Measurements from ENCODE around the gene PSRC1. TPM values are rescaled to one million over a fixed set of nuclear protein-coding genes. Genes with fewer than 3 reads are reported as not detected.

The PSRC1 gene
- total RNA-seq, 5 donors from 2014 or later (not counting 1 experiment from before 2014, with no cell fraction given): 0.35 to 1.6 (median 0.72) TPM

- WGBS (ENCODE audit: insufficient coverage): 71% methylated on average over 20 of the region's 30 CpGs
Observed at GRCh38 chr1:109273570-109274288, 9.2 kb downstream of the PSRC1 start.

GRCh38 chr1:109272831-109273547 is 10.0 kb downstream of the PSRC1 start:
- no peak for DNase-seq
- peaks cover 0 to 5% of the 10 kb centered on the region in 2 experiments for H3K4me1 ChIP-seq (ENCODE audit: control insufficient read depth in 1 of 2, extremely low read depth in 1 of 2, insufficient read depth in 2 of 2, low read length in 2 of 2)
- H3K27me3 Mint-ChIP-seq: peaks cover 0 to 3% of the 10 kb centered on the region in 2 donors
- H3K36me3 ChIP-seq (ENCODE audit: control insufficient read depth in 2 of 2, extremely low read depth in 1 of 2, insufficient read depth in 1 of 2, low read length in 1 of 2): peaks cover 0 to 10% of the 10 kb centered on the region in 2 donors
- H3K27ac ChIP-seq (ENCODE audit: low read length): no peak overlapping the region
- H3K4me1 Mint-ChIP-seq: peaks cover 4 to 6% (median 5%) of the 10 kb centered on the region in 3 donors
- peaks cover 0 to 7% of the 10 kb centered on the region in 2 experiments for H3K27me3 ChIP-seq (replicated peaks in 1 of 2; ENCODE audit: control insufficient read depth in 2 of 2, extremely low read depth in 1 of 2, insufficient read depth in 2 of 2, low read length in 1 of 2)
- H3K27ac Mint-ChIP-seq: no peak overlapping the region
- CTCF ChIA-PET: interaction anchor here in 1 of 2 donors (0.5 kb wide), 1 partner anchor 155 kb away, joined by 4 read pairs; no protein-coding TSS in a partner anchor
- no peaks in the 10 kb centered on the region for H3K9me3 ChIP-seq
- no peak overlapping the region for H3K4me3 Mint-ChIP-seq
- no peak overlapping the region for H3K4me3 ChIP-seq (ENCODE audit: control insufficient read depth in 1 of 2, extremely low read depth in 1 of 2, low read length in 1 of 2)
- no peaks in the 10 kb centered on the region for H3K9me3 Mint-ChIP-seq
- ATAC-seq (replicated peaks in 1 of 4): no peak
- WGBS (ENCODE audit: insufficient coverage): 90% methylated on average over 12 of the region's 16 CpGs
- POLR2A ChIA-PET: no interaction called here
- H3K36me3 Mint-ChIP-seq: peaks cover 2% of the 10 kb centered on the region

More at GRCh38 chr1:109273570-109274288, 9.2 kb downstream of the PSRC1 start:
- no peaks in the 10 kb centered on the region for H3K9me3 ChIP-seq
- Mint-ChIP-seq H3K27ac (no peak overlapping the region), H3K27me3 (peaks cover 0 to 3% of the 10 kb centered on the region in 2 donors), H3K4me1 (peaks cover 4 to 6% (median 5%) of the 10 kb centered on the region in 3 donors), H3K4me3 (peak overlapping the region in 1 of 3 donors; percentile 22), H3K9me3 (no peaks in the 10 kb centered on the region), H3K36me3 (no peaks in the 10 kb centered on the region)
- ChIA-PET CTCF (no interaction called here), POLR2A (no interaction called here)
- peaks cover 0 to 5% of the 10 kb centered on the region in 2 experiments for H3K4me1 ChIP-seq (ENCODE audit: control insufficient read depth in 1 of 2, extremely low read depth in 1 of 2, insufficient read depth in 2 of 2, low read length in 2 of 2)
- no peak for ATAC-seq (replicated peaks in 1 of 4)
- DNase-seq: no peak
- H3K4me3 ChIP-seq (ENCODE audit: control insufficient read depth in 1 of 2, extremely low read depth in 1 of 2, low read length in 1 of 2): no peak overlapping the region
- no peak overlapping the region for H3K27ac ChIP-seq (ENCODE audit: low read length)
- H3K36me3 ChIP-seq (ENCODE audit: control insufficient read depth in 2 of 2, extremely low read depth in 1 of 2, insufficient read depth in 1 of 2, low read length in 1 of 2): peaks cover 0 to 6% of the 10 kb centered on the region in 2 donors
- H3K27me3 ChIP-seq (replicated peaks in 1 of 2; ENCODE audit: control insufficient read depth in 2 of 2, extremely low read depth in 1 of 2, insufficient read depth in 2 of 2, low read length in 1 of 2): peaks cover 0 to 7% of the 10 kb centered on the region in 2 experiments

- H3K4me1 Mint-ChIP-seq: peaks cover 2 to 5% (median 3%) of the 10 kb centered on the region in 3 donors
- DNase-seq: no peak
- H3K27me3 ChIP-seq (replicated peaks in 1 of 2; ENCODE audit: control insufficient read depth in 2 of 2, extremely low read depth in 1 of 2, insufficient read depth in 2 of 2, low read length in 1 of 2): peaks cover 0 to 7% of the 10 kb centered on the region in 2 experiments
Observed at GRCh38 chr1:109272021-109272799, 10.7 kb downstream of the PSRC1 start.

GRCh38 chr1:109271458-109271857 is 11.5 kb downstream of the PSRC1 start:
- ATAC-seq (replicated peaks in 1 of 4): no peak
- ChIA-PET CTCF (no interaction called here), POLR2A (no interaction called here)
- Mint-ChIP-seq H3K9me3 (no peaks in the 10 kb centered on the region), H3K27ac (no peak overlapping the region), H3K4me3 (no peak overlapping the region), H3K36me3 (peaks cover 2% of the 10 kb centered on the region), H3K4me1 (peaks cover 0 to 3% (median 0%) of the 10 kb centered on the region in 3 donors), H3K27me3 (peaks cover 0 to 3% of the 10 kb centered on the region in 2 donors)
- Histone ChIP-seq H3K4me3 (ENCODE audit: control insufficient read depth in 1 of 2, extremely low read depth in 1 of 2, low read length in 1 of 2) (no peak overlapping the region), H3K27ac (ENCODE audit: low read length) (no peak overlapping the region), H3K9me3 (no peaks in the 10 kb centered on the region), H3K36me3 (ENCODE audit: control insufficient read depth in 2 of 2, extremely low read depth in 1 of 2, insufficient read depth in 1 of 2, low read length in 1 of 2) (peaks cover 0 to 10% of the 10 kb centered on the region in 2 donors), H3K4me1 (ENCODE audit: control insufficient read depth in 1 of 2, extremely low read depth in 1 of 2, insufficient read depth in 2 of 2, low read length in 2 of 2) (no peaks in the 10 kb centered on the region), H3K27me3 (replicated peaks in 1 of 2; ENCODE audit: control insufficient read depth in 2 of 2, extremely low read depth in 1 of 2, insufficient read depth in 2 of 2, low read length in 1 of 2) (peaks cover 0 to 7% of the 10 kb centered on the region in 2 experiments)
- DNase-seq: no peak
- 74% methylated on average over 3 of the region's 6 CpGs for WGBS (ENCODE audit: insufficient coverage)

More at GRCh38 chr1:109272021-109272799, 10.7 kb downstream of the PSRC1 start:
- Mint-ChIP-seq H3K36me3 (peaks cover 2% of the 10 kb centered on the region), H3K27ac (no peak overlapping the region), H3K9me3 (no peaks in the 10 kb centered on the region), H3K4me3 (no peak overlapping the region), H3K27me3 (peaks cover 0 to 3% of the 10 kb centered on the region in 2 donors)
- peaks cover 0 to 10% of the 10 kb centered on the region in 2 donors for H3K36me3 ChIP-seq (ENCODE audit: control insufficient read depth in 2 of 2, extremely low read depth in 1 of 2, insufficient read depth in 1 of 2, low read length in 1 of 2)
- CTCF ChIA-PET: no interaction called here
- H3K9me3 ChIP-seq: no peaks in the 10 kb centered on the region
- 95% methylated on average over 10 of the region's 13 CpGs for WGBS (ENCODE audit: insufficient coverage)
- POLR2A ChIA-PET: no interaction called here
- no peak overlapping the region for H3K4me3 ChIP-seq (ENCODE audit: control insufficient read depth in 1 of 2, extremely low read depth in 1 of 2, low read length in 1 of 2)
- H3K4me1 ChIP-seq (ENCODE audit: control insufficient read depth in 1 of 2, extremely low read depth in 1 of 2, insufficient read depth in 2 of 2, low read length in 2 of 2): peaks cover 0 to under 1% of the 10 kb centered on the region in 2 experiments
- no peak overlapping the region for H3K27ac ChIP-seq (ENCODE audit: low read length)
- no peak for ATAC-seq (replicated peaks in 1 of 4)

GRCh38 chr1:109270623-109271317 is 12.2 kb downstream of the PSRC1 start:
- 91% methylated on average over 16 of the region's 20 CpGs for WGBS (ENCODE audit: insufficient coverage)
- Mint-ChIP-seq H3K36me3 (peaks cover 2% of the 10 kb centered on the region), H3K27me3 (peaks cover 0 to 3% of the 10 kb centered on the region in 2 donors), H3K4me3 (no peak overlapping the region), H3K4me1 (peaks cover 0 to 3% (median 0%) of the 10 kb centered on the region in 3 donors), H3K27ac (no peak overlapping the region), H3K9me3 (no peaks in the 10 kb centered on the region)
- peaks cover 0 to 7% of the 10 kb centered on the region in 2 experiments for H3K27me3 ChIP-seq (replicated peaks in 1 of 2; ENCODE audit: control insufficient read depth in 2 of 2, extremely low read depth in 1 of 2, insufficient read depth in 2 of 2, low read length in 1 of 2)
- no peak overlapping the region for H3K4me3 ChIP-seq (ENCODE audit: control insufficient read depth in 1 of 2, extremely low read depth in 1 of 2, low read length in 1 of 2)
- H3K27ac ChIP-seq (ENCODE audit: low read length): no peak overlapping the region
- H3K4me1 ChIP-seq (ENCODE audit: control insufficient read depth in 1 of 2, extremely low read depth in 1 of 2, insufficient read depth in 2 of 2, low read length in 2 of 2): no peaks in the 10 kb centered on the region
- no peaks in the 10 kb centered on the region for H3K9me3 ChIP-seq
- CTCF ChIA-PET: no interaction called here
- ATAC-seq (replicated peaks in 1 of 4) (no peak), DNase-seq (no peak)
- H3K36me3 ChIP-seq (ENCODE audit: control insufficient read depth in 2 of 2, extremely low read depth in 1 of 2, insufficient read depth in 1 of 2, low read length in 1 of 2): peaks cover 0 to 10% of the 10 kb centered on the region in 2 donors
- POLR2A ChIA-PET: no interaction called here

Data from T-cell (primary cell).